NCI-H1105 treated with DMSO at 0.1 percent for 48 hours (cell line): Measurements from ENCODE around the gene EMX1.
"Not testable (repeated sequence)": the region's sequence is repeated elsewhere in the genome, so short reads cannot be mapped to it uniquely, and the experiment has no call there.

Experiments
- DNase-seq: peaks from one replicate; lab custom pipeline; 2025; lab: John Stamatoyannopoulos, UW

Gene EMX1

GRCh38 chr2:72900191-72900825 is 17.0 kb upstream of the EMX1 start:
- DNase-seq, result no peak

GRCh38 chr2:72901426-72901825 is 15.9 kb upstream of the EMX1 start:
- no peak for DNase-seq

- not testable (repeated sequence) for DNase-seq
Observed at GRCh38 chr2:72907369-72907768, 9.9 kb upstream of the EMX1 start.

GRCh38 chr2:72908741-72909140 is 8.6 kb upstream of the EMX1 start:
- no peak for DNase-seq

- DNase-seq, result no peak
Observed at GRCh38 chr2:72911256-72911655, 6.1 kb upstream of the EMX1 start.

- DNase-seq, result no peak
Observed at GRCh38 chr2:72913486-72914205, 3.7 kb upstream of the EMX1 start.

- no peak for DNase-seq
Observed at GRCh38 chr2:72914206-72914559, 3.1 kb upstream of the EMX1 start.

GRCh38 chr2:72914589-72915319 is 2.6 kb upstream of the EMX1 start:
- DNase-seq, result no peak

- no peak for DNase-seq
Observed at GRCh38 chr2:72915320-72915906, 1.9 kb upstream of the EMX1 start.

- peak; percentile 54 for DNase-seq
Observed at GRCh38 chr2:72915907-72916742, 1.2 kb upstream of the EMX1 start.

GRCh38 chr2:72916743-72917137 is 579 bp upstream of the EMX1 start:
- peak; percentile 40 for DNase-seq

- peak; percentile 27 for DNase-seq
Observed at GRCh38 chr2:72917877-72918553, 696 bp downstream of the EMX1 start.

GRCh38 chr2:72919414-72920317 is 2.3 kb downstream of the EMX1 start:
- peak; percentile 35 for DNase-seq

GRCh38 chr2:72920318-72921087 is 3.2 kb downstream of the EMX1 start:
- DNase-seq, result peak; percentile 33

GRCh38 chr2:72921088-72921851 is 4.0 kb downstream of the EMX1 start:
- DNase-seq, result no peak

- no peak for DNase-seq
Observed at GRCh38 chr2:72921853-72922252, 4.5 kb downstream of the EMX1 start.

GRCh38 chr2:72923833-72924352 is 6.6 kb downstream of the EMX1 start:
- no peak for DNase-seq
